IPS DF 4.7 (cell line): ENCODE data around the gene CIT.
"Not testable (repeated sequence)": the region's sequence is repeated elsewhere in the genome, so short reads cannot be mapped to it uniquely, and the experiment has no call there.

ENCODE experiments used
- DNase-seq: peaks from one replicate; pipeline ENCODE4 v3.0.0-alpha.2; 2013; ENCODE audit warnings: low spot score; ENCODE audit errors: extremely low read depth

Gene CIT

GRCh38 chr12:119740830-119741229, 136.3 kb downstream of the CIT start:
- no peak for DNase-seq

- no peak for DNase-seq
Measured at GRCh38 chr12:119735079-119735478, 142.0 kb downstream of the CIT start.

GRCh38 chr12:119730381-119730780, 146.7 kb downstream of the CIT start:
- DNase-seq: no peak

- no peak for DNase-seq
Measured at GRCh38 chr12:119729871-119730270, 147.2 kb downstream of the CIT start.

DNA sequence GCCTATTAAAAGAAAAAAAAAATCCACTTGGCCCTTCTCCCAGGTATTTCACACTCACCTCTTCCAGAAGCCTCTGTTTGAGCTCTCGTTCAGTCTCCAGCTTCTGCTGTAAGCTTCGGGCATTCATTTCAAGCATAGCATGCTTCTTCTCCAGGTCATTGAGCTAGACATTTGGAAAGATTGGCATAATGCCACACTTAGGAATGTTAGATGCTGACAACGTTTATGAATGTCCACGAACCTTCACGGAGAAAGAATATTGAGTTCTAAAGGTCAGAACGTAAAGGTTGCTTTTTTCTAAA, 148.7 kb downstream of the CIT start:
- DNase-seq: no peak

DNA sequence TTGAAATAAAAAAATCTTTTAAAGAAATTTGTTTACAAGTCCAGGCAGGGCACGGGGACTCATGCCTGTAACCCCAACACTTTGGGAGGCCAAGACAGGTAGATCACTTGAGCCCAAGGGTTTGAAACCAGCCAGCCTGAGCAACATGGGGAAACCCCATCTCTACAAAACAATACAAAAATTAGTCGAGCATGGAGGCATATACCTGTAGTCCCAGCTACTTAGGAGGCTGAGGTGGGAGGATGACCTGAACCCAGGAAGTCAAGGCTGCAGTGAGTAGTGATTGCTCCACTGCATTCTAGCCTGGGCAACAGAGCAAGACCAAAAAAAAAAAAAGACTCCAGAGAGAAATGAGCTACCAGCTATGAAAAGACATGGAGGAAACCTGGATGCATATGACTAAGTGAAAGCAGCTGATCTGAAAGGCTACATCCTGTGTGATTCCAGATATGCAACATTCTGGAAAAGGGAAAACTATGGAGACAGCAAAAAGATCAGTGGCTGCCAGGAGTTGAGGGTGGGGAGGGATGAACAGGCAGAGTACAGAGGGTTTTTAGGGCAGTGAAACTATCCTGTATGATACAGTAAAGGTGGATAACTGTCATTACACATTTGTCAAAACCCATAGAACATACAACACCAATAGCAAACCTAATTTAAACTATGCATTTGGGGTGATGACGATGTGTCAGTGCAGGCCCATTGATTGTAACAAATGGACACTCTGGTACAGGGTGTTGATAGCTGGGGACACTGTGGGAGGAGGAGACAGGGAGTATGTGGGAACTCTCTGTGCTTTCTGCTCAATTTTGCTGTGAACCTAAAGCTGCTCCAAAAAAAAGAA, 149.3 kb downstream of the CIT start:
- no peak for DNase-seq

GRCh38 chr12:119725523-119725922, 151.6 kb downstream of the CIT start:
- no peak for DNase-seq

GRCh38 chr12:119721306-119721705, 155.8 kb downstream of the CIT start:
- no peak for DNase-seq

DNA sequence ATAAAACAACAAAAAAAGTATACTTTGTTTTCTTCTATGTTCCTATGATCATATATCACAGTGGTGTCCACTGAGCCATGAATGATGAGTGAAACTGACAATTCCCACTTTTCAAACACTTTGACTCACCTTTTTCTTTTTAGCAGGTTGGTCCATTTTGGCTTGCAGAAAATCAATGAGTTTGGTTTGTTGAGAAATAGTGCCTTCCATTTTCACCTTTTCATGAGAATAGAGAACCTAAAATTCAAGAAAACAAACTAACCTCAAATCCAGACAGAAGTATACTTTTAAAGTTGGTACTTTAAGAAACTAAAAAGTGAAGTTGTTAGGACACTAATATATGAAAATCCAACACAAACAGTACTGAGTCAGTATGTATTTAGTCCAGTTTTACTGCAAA, 156.8 kb downstream of the CIT start:
- DNase-seq: no peak

- DNase-seq: no peak
Measured at GRCh38 chr12:119718141-119718540, 159.0 kb downstream of the CIT start.

- no peak for DNase-seq
Measured at GRCh38 chr12:119715268-119715620, 161.9 kb downstream of the CIT start.

GRCh38 chr12:119714614-119715267, 162.4 kb downstream of the CIT start:
- no peak for DNase-seq

GRCh38 chr12:119713551-119714031, 163.5 kb downstream of the CIT start:
- no peak for DNase-seq

GRCh38 chr12:119712721-119713120, 164.4 kb downstream of the CIT start:
- DNase-seq: no peak

- DNase-seq: no peak
Measured at GRCh38 chr12:119711693-119712092, 165.4 kb downstream of the CIT start.

- DNase-seq: no peak
Measured at GRCh38 chr12:119710965-119711551, 166.1 kb downstream of the CIT start.

- no peak for DNase-seq
Measured at GRCh38 chr12:119710374-119710964, 166.7 kb downstream of the CIT start.

- DNase-seq: not testable (repeated sequence)
Measured at GRCh38 chr12:119706427-119706826, 170.7 kb downstream of the CIT start.

DNA sequence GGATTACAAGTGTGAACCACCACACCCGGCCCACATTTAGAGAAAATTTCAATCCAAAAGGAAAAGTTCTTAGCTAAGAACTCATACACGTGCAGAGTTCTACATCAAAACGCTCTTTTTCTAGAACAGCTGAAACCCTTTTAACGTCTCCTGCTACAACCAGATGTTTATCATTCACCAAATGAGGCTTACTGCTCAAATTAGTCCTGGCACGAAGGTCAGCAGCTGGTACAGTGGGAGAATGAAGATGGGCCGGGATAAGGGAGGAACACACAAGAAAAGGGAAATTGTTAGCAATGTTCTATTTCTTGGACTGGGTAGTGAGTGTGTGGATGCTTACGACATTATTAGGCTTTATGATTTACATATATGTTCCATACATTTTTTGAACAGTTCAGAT, 171.9 kb downstream of the CIT start:
- no peak for DNase-seq

GRCh38 chr12:119704065-119704747, 172.9 kb downstream of the CIT start:
- no peak for DNase-seq

- DNase-seq: no peak
Measured at GRCh38 chr12:119700078-119700477, 177.0 kb downstream of the CIT start.
